SK-N-MC (cell line): ENCODE results near the gene EPS15.
"Not testable (repeated sequence)": the region's sequence is repeated elsewhere in the genome, so short reads cannot be mapped to it uniquely, and the experiment has no call there.

ENCODE experiments used
- EZH2 ChIP-seq: fragments of 200-600 bp; sonication (generic); IDR thresholded peaks from one replicate; pipeline ENCODE4 v1.6.1; 2017; ENCODE audit warnings: antibody characterized with exemption
- POLR2AphosphoS5 ChIP-seq: IDR thresholded peaks from 2 replicates; pipeline ENCODE4 v1.6.1; 2012; ENCODE audit warnings: mild to moderate bottlenecking, low read depth, low read length, borderline replicate concordance

DNA sequence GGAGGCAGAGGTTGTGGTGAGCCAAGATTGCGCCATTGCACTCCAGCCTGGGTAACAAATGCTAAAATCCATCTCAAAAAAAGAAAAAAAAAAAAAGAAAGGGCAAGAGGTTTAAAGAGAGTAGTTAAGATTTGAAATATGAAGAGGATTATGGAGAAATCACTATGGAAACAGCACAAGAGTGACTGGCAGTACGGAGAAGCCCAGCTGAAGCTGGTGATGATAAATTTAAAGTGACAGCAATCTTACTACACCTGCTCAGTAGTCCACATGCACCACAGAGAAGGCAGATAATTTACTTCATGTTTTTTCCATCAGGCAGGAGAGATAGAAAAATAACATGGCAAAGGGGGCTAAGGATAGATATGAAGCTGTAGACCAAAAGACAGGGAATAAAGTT is 56.8 kb downstream of the EPS15 start:
- TF ChIP-seq POLR2AphosphoS5, EZH2: not testable (repeated sequence)
